ENCODE results near the gene PDZD7. TPM values are rescaled to one million over a fixed set of nuclear protein-coding genes. Genes with fewer than 3 reads are reported as not detected.
A peak's percentile ranks its signal among the peaks of the same experiment; 100 is the strongest.

Gene PDZD7
- total RNA-seq, 2 experiments from 2014 or later: 0.14 to 0.66 TPM

- peak overlapping the region; percentile 82 for H3K4me3 Mint-ChIP-seq
- DNase-seq: peak; percentile 77
- H3K36me3 Mint-ChIP-seq: peaks cover 11% of the 10 kb centered on the region
- no peaks in the 10 kb centered on the region for H3K27me3 Mint-ChIP-seq
- peaks cover 18% of the 10 kb centered on the region for H3K4me1 Mint-ChIP-seq
- H3K27ac Mint-ChIP-seq: peak overlapping the region; percentile 87
- no peaks in the 10 kb centered on the region for H3K9me3 Mint-ChIP-seq
Observed at GRCh38 chr10:100998183-100998990, 32.5 kb downstream of the PDZD7 start.

- peak overlapping the region; percentile 87 for H3K27ac Mint-ChIP-seq
- H3K36me3 Mint-ChIP-seq: peaks cover 14% of the 10 kb centered on the region
- H3K4me3 Mint-ChIP-seq: peak overlapping the region; percentile 82
Observed at GRCh38 chr10:100997360-100998182, 33.4 kb downstream of the PDZD7 start.

GRCh38 chr10:100996678-100997359, 34.1 kb downstream of the PDZD7 start:
- H3K4me1 Mint-ChIP-seq: peaks cover 18% of the 10 kb centered on the region
- H3K27me3 Mint-ChIP-seq: no peaks in the 10 kb centered on the region
- peak overlapping the region; percentile 82 for H3K4me3 Mint-ChIP-seq
- H3K27ac Mint-ChIP-seq: peak overlapping the region; percentile 86
- DNase-seq: peak; percentile 55
- H3K36me3 Mint-ChIP-seq: peaks cover 14% of the 10 kb centered on the region
- H3K9me3 Mint-ChIP-seq: no peaks in the 10 kb centered on the region

More at GRCh38 chr10:100997360-100998182, 33.4 kb downstream of the PDZD7 start:
- H3K9me3 Mint-ChIP-seq: no peaks in the 10 kb centered on the region
- peaks cover 18% of the 10 kb centered on the region for H3K4me1 Mint-ChIP-seq
- DNase-seq: peak; percentile 78
- no peaks in the 10 kb centered on the region for H3K27me3 Mint-ChIP-seq

- Mint-ChIP-seq H3K36me3 (peaks cover 25% of the 10 kb centered on the region), H3K27me3 (no peaks in the 10 kb centered on the region), H3K27ac (no peak overlapping the region), H3K9me3 (no peaks in the 10 kb centered on the region), H3K4me1 (peaks cover 22% of the 10 kb centered on the region), H3K4me3 (no peak overlapping the region)
- DNase-seq: no peak
Observed at GRCh38 chr10:100995181-100995580, 35.7 kb downstream of the PDZD7 start.

GRCh38 chr10:100993986-100994708, 36.8 kb downstream of the PDZD7 start:
- H3K36me3 Mint-ChIP-seq: peaks cover 31% of the 10 kb centered on the region
- H3K4me1 Mint-ChIP-seq: peaks cover 30% of the 10 kb centered on the region
- H3K9me3 Mint-ChIP-seq: no peaks in the 10 kb centered on the region
- no peaks in the 10 kb centered on the region for H3K27me3 Mint-ChIP-seq
- no peak overlapping the region for H3K4me3 Mint-ChIP-seq
- DNase-seq: no peak
- H3K27ac Mint-ChIP-seq: peak overlapping the region; percentile 45

GRCh38 chr10:100989088-100989487, 41.8 kb downstream of the PDZD7 start:
- Mint-ChIP-seq H3K9me3 (no peaks in the 10 kb centered on the region), H3K4me1 (peaks cover 22% of the 10 kb centered on the region), H3K27ac (no peak overlapping the region), H3K27me3 (no peaks in the 10 kb centered on the region), H3K36me3 (peaks cover 42% of the 10 kb centered on the region), H3K4me3 (peak overlapping the region; percentile 65)
- DNase-seq: no peak

- Mint-ChIP-seq H3K4me3 (peak overlapping the region; percentile 97), H3K9me3 (no peaks in the 10 kb centered on the region), H3K36me3 (peaks cover 39% of the 10 kb centered on the region), H3K27me3 (no peaks in the 10 kb centered on the region), H3K4me1 (peaks cover 22% of the 10 kb centered on the region), H3K27ac (no peak overlapping the region)
- DNase-seq: no peak
Observed at GRCh38 chr10:100988166-100988565, 42.8 kb downstream of the PDZD7 start.

- Mint-ChIP-seq H3K27me3 (no peaks in the 10 kb centered on the region), H3K27ac (peak overlapping the region; percentile 91), H3K4me3 (peak overlapping the region; percentile 97), H3K4me1 (peaks cover 22% of the 10 kb centered on the region), H3K9me3 (no peaks in the 10 kb centered on the region), H3K36me3 (peaks cover 36% of the 10 kb centered on the region)
- no peak for DNase-seq
Observed at GRCh38 chr10:100987685-100988049, 43.3 kb downstream of the PDZD7 start.

GRCh38 chr10:100986952-100987684, 43.8 kb downstream of the PDZD7 start, which contains the start of the genes MRPL43 and TWNK:
Gene MRPL43, minus strand, starts transcription at chr10:100987497. Its CDS starts 54 bp downstream, at chr10:100987443.
Gene TWNK, plus strand, starts transcription at chr10:100987543. Its CDS starts 668 bp downstream, at chr10:100988211.
- no peaks in the 10 kb centered on the region for H3K9me3 Mint-ChIP-seq
- no peaks in the 10 kb centered on the region for H3K27me3 Mint-ChIP-seq
- peak within 1 kb of the TSS; percentile 91 for H3K27ac Mint-ChIP-seq
- peak; percentile 85 for DNase-seq
- H3K4me1 Mint-ChIP-seq: peaks cover 22% of the 10 kb centered on the region
- peak within 1 kb of the TSS; percentile 97 for H3K4me3 Mint-ChIP-seq
- H3K36me3 Mint-ChIP-seq: peaks cover 36% of the 10 kb centered on the region

- H3K36me3 Mint-ChIP-seq: peaks cover 36% of the 10 kb centered on the region
- no peak for DNase-seq
- peaks cover 22% of the 10 kb centered on the region for H3K4me1 Mint-ChIP-seq
- H3K27me3 Mint-ChIP-seq: no peaks in the 10 kb centered on the region
- H3K9me3 Mint-ChIP-seq: no peaks in the 10 kb centered on the region
- peak overlapping the region; percentile 97 for H3K4me3 Mint-ChIP-seq
- H3K27ac Mint-ChIP-seq: no peak overlapping the region
Observed at GRCh38 chr10:100986623-100986951, 44.3 kb downstream of the PDZD7 start.

- H3K27ac Mint-ChIP-seq: no peak overlapping the region
- no peaks in the 10 kb centered on the region for H3K27me3 Mint-ChIP-seq
- peak overlapping the region; percentile 5 for H3K4me3 Mint-ChIP-seq
- H3K36me3 Mint-ChIP-seq: peaks cover 26% of the 10 kb centered on the region
- H3K4me1 Mint-ChIP-seq: peaks cover 17% of the 10 kb centered on the region
- DNase-seq: no peak
- H3K9me3 Mint-ChIP-seq: no peaks in the 10 kb centered on the region
Observed at GRCh38 chr10:100985336-100985735, 45.6 kb downstream of the PDZD7 start.

GRCh38 chr10:100984672-100985177, 46.2 kb downstream of the PDZD7 start:
- Mint-ChIP-seq H3K4me1 (peaks cover 14% of the 10 kb centered on the region), H3K9me3 (no peaks in the 10 kb centered on the region), H3K27ac (no peak overlapping the region), H3K4me3 (no peak overlapping the region), H3K27me3 (no peaks in the 10 kb centered on the region), H3K36me3 (peaks cover 24% of the 10 kb centered on the region)
- DNase-seq: no peak

- H3K27ac Mint-ChIP-seq: no peak overlapping the region
- H3K27me3 Mint-ChIP-seq: no peaks in the 10 kb centered on the region
- peaks cover 18% of the 10 kb centered on the region for H3K36me3 Mint-ChIP-seq
- H3K4me1 Mint-ChIP-seq: peaks cover 7% of the 10 kb centered on the region
- no peak overlapping the region for H3K4me3 Mint-ChIP-seq
- H3K9me3 Mint-ChIP-seq: no peaks in the 10 kb centered on the region
- DNase-seq: no peak
Observed at GRCh38 chr10:100983868-100984671, 46.9 kb downstream of the PDZD7 start.

Measured in activated naive CD8-positive, alpha-beta T cell treated with anti-CD3 and anti-CD28 coated beads for 36 hours (primary cell).